ENCODE data around the gene S100PBP. TPM values are rescaled to one million over a fixed set of nuclear protein-coding genes. Genes with fewer than 3 reads are reported as not detected.

The S100PBP gene
- total and polyA plus RNA-seq, 2 of the 4 experiments (the other 2 are of a cell fraction): 13.9 to 20.3 TPM

DNA sequence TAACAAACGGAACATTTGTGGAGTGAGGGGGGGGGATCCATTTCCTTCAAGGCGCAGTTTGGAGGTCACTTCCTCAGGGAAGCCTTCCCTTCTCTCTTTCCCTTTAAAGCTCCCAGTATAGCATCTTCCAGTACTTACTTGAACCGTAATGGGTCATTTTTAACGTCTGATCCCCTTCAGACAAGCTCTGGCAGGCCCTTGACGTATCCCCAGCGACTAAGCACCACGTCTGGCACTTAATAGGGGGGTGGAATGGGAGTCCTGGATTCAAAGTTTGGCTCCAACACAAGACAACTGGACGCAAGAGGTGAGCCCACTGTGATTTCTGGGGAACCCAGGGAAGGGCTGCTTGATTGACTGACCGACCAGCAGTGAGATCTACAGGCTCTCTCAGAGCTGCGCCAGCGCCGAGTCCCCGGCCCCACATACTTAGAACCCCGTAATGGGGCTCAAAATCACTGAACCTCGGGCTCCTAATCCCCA is 736 bp upstream of the S100PBP start:
- ChIA-PET CTCF (no interaction called here), POLR2A (ENCODE audit: unreplicated experiment) (no interaction called here)
- Histone ChIP-seq H3K9me3 (ENCODE audit: control insufficient read depth, insufficient read depth, low read length) (no peaks in the 10 kb centered on the region), H2BK120ac (ENCODE audit: low read depth, low read length) (peak overlapping the region; percentile 70), H3K27ac (ENCODE audit: insufficient read depth, low read length) (peak overlapping the region; percentile 93), H3K4me1 (ENCODE audit: control insufficient read depth, insufficient read depth, low read length) (peaks cover 9% of the 10 kb centered on the region), H4K20me1 (ENCODE audit: insufficient read depth, low read length) (peaks cover 33% of the 10 kb centered on the region), H3K14ac (replicated peaks; ENCODE audit: low read depth, low read length) (peak overlapping the region; percentile 98), H2BK15ac (ENCODE audit: low read depth, low read length) (peak overlapping the region; percentile 21; the same call in 2 of the 3 replicates), H3K79me1 (ENCODE audit: low read depth in 1 of 2, low read length in 2 of 2) (peaks cover 23 to 79% of the 10 kb centered on the region in 2 experiments), H4K91ac (ENCODE audit: insufficient read depth, low read depth, low read length) (peak overlapping the region; percentile 98), H3K27me3 (ENCODE audit: control insufficient read depth, insufficient read depth, low read length) (no peaks in the 10 kb centered on the region), H3K18ac (ENCODE audit: low read depth, low read length) (peak overlapping the region; percentile 62), H2BK20ac (ENCODE audit: low read depth, low read length) (peak overlapping the region; percentile 28), H2BK5ac (ENCODE audit: low read depth, low read length, poor library complexity, severe bottlenecking) (peak overlapping the region; percentile 91), H3K23ac (ENCODE audit: low read depth, low read length) (peak overlapping the region; percentile 97), H2AK5ac (ENCODE audit: low read depth, low read length) (peak overlapping the region; percentile 81), H3K4ac (ENCODE audit: low read depth, low read length) (peak overlapping the region; percentile 93), H3K9ac (ENCODE audit: low read depth, low read length) (peak overlapping the region; percentile 98), H3K56ac (ENCODE audit: extremely low read depth, insufficient read depth, low read length) (peak overlapping the region; percentile 80), H3K9me1 (ENCODE audit: insufficient read depth, low read length) (peaks cover 11% of the 10 kb centered on the region; the same call in 1 of the 2 replicates), H4K8ac (ENCODE audit: low read depth in 2 of 2, low read length in 2 of 2) (peak overlapping the region; percentile 51 to 98), H2AK9ac (replicated peaks; ENCODE audit: low read depth, low read length, poor library complexity) (peak overlapping the region; percentile 100), H3K4me2 (ENCODE audit: low read depth, low read length) (peak overlapping the region; percentile 87), H2AFZ (replicated peaks; ENCODE audit: low read length, poor library complexity) (peak overlapping the region; percentile 92), H3K36me3 (ENCODE audit: control insufficient read depth, insufficient read depth, low read length) (peaks cover 3% of the 10 kb centered on the region), H4K5ac (ENCODE audit: low read depth, low read length) (peak overlapping the region; percentile 87), H3K4me3 (ENCODE audit: insufficient read depth, low read depth, low read length) (peak overlapping the region; percentile 80)
- no peak for TF ChIP-seq POLR2A (IDR thresholded peaks at IDR 0.05; ENCODE audit: low read depth, low read length)
- TF ChIP-seq NFE2L2 (IDR thresholded peaks at IDR 0.05; ENCODE audit: low read depth, low read length): no peak
- TF ChIP-seq, protein P1, sequence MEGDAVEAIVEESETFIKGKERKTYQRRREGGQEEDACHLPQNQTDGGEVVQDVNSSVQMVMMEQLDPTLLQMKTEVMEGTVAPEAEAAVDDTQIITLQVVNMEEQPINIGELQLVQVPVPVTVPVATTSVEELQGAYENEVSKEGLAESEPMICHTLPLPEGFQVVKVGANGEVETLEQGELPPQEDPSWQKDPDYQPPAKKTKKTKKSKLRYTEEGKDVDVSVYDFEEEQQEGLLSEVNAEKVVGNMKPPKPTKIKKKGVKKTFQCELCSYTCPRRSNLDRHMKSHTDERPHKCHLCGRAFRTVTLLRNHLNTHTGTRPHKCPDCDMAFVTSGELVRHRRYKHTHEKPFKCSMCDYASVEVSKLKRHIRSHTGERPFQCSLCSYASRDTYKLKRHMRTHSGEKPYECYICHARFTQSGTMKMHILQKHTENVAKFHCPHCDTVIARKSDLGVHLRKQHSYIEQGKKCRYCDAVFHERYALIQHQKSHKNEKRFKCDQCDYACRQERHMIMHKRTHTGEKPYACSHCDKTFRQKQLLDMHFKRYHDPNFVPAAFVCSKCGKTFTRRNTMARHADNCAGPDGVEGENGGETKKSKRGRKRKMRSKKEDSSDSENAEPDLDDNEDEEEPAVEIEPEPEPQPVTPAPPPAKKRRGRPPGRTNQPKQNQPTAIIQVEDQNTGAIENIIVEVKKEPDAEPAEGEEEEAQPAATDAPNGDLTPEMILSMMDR (conservative IDR thresholded peaks at IDR 0.05; ENCODE audit: low read depth, low read length): no peak
- TF ChIP-seq CHD1 (IDR thresholded peaks at IDR 0.05; ENCODE audit: low read depth, low read length): no peak
- TF ChIP-seq MXI1 (IDR thresholded peaks at IDR 0.05; ENCODE audit: borderline replicate concordance, low read depth, low read length): no peak
- TF ChIP-seq, protein P2, sequence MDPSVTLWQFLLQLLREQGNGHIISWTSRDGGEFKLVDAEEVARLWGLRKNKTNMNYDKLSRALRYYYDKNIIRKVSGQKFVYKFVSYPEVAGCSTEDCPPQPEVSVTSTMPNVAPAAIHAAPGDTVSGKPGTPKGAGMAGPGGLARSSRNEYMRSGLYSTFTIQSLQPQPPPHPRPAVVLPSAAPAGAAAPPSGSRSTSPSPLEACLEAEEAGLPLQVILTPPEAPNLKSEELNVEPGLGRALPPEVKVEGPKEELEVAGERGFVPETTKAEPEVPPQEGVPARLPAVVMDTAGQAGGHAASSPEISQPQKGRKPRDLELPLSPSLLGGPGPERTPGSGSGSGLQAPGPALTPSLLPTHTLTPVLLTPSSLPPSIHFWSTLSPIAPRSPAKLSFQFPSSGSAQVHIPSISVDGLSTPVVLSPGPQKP (IDR thresholded peaks at IDR 0.05; ENCODE audit: borderline replicate concordance, low read depth, low read length): no peak
- no peak for TF ChIP-seq RCOR1 (IDR thresholded peaks at IDR 0.05; ENCODE audit: insufficient replicate concordance, low read length)
- no peak for TF ChIP-seq RFX5 (IDR thresholded peaks at IDR 0.05; ENCODE audit: low read depth, low read length)
- no peak for TF ChIP-seq SMC3 (IDR thresholded peaks at IDR 0.05; ENCODE audit: low read depth, low read length)
- TF ChIP-seq BHLHE40 (IDR thresholded peaks at IDR 0.05; ENCODE audit: low read depth, low read length): no peak
- TF ChIP-seq CEBPB (IDR thresholded peaks at IDR 0.05; ENCODE audit: low read depth, low read length): no peak
- TF ChIP-seq RAD21 (IDR thresholded peaks at IDR 0.05; ENCODE audit: low read length): no peak
- TF ChIP-seq MAZ (IDR thresholded peaks at IDR 0.05; ENCODE audit: borderline replicate concordance, low read depth, low read length): no peak
- TF ChIP-seq MAFK (IDR thresholded peaks at IDR 0.05; ENCODE audit: low read depth, low read length): no peak
- TF ChIP-seq FOS (IDR thresholded peaks at IDR 0.05; ENCODE audit: low read depth, low read length): no peak
- TF ChIP-seq, protein P3, sequence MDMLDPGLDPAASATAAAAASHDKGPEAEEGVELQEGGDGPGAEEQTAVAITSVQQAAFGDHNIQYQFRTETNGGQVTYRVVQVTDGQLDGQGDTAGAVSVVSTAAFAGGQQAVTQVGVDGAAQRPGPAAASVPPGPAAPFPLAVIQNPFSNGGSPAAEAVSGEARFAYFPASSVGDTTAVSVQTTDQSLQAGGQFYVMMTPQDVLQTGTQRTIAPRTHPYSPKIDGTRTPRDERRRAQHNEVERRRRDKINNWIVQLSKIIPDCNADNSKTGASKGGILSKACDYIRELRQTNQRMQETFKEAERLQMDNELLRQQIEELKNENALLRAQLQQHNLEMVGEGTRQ (IDR thresholded peaks at IDR 0.05; ENCODE audit: low read depth, low read length): no peak
- intact Hi-C loops (cut with micrococcal nuclease) (no loop called here), in situ Hi-C loops (cut with MboI; ENCODE audit: low sequenced_read_pairs) (no loop called here), dilution Hi-C loops (cut with HindIII; ENCODE audit: low sequenced_read_pairs, unreplicated experiment) (no loop called here)
- ATAC-seq (ENCODE audit: low read depth): peak; percentile 4
- 0% methylated on average over 5 of the region's 15 CpGs; no CpG with 5 or more reads in 1 of the 2 experiments for WGBS, 2 experiments (ENCODE audit: extremely low coverage in 2 of 2, insufficient read length in 1 of 2)
- no TSS peak for BruUV-seq (replicated peaks)
- peak; percentile 34 for DNase-seq
